Endothelial cell of umbilical vein (primary cell): Measurements from ENCODE around the gene GPR161. TPM values are rescaled to one million over a fixed set of nuclear protein-coding genes. Genes with fewer than 3 reads are reported as not detected.

ENCODE experiments used
- BruUV-seq: library from RNA; stranded (reverse); fragments of 400-500 nt; replicated peaks from 2 replicates; lab custom pipeline; 2021; lab: Mats Ljungman, UMichigan
- CTCF ChIA-PET: fragments of 300-600, 350-600 bp; sonication (Branson Sonifier 250); formaldehyde crosslinking; loops from one replicate; lab custom pipeline; 2021; ENCODE audit warnings: antibody characterized with exemption, inconsistent platforms; lab: Charles Lee
- POLR2A ChIA-PET: fragments of 300-600, 350-600 bp; sonication (Branson Sonifier 250); formaldehyde crosslinking; loops from one replicate; lab custom pipeline; 2021; ENCODE audit warnings: antibody characterized with exemption, inconsistent platforms; lab: Charles Lee
- DNase-seq: peaks from one replicate; pipeline ENCODE4 v3.0.0-alpha.2; 2011; ENCODE audit warnings: low read depth, low spot score
- FAIRE-seq: peaks from 2 replicates; lab custom pipeline; 2011; peaks lifted over from hg19 to GRCh38; lab: Jason Lieb, UNC
- H2AFZ ChIP-seq: 2 replicates; pipeline ENCODE4 v1.6.0; 2012; ENCODE audit warnings: low read depth, low read length, control low read depth, inconsistent platforms
- H3K27ac ChIP-seq: 2 replicates; pipeline ENCODE4 v1.5.1; 2011; ENCODE audit warnings: low read depth, mild to moderate bottlenecking, control low read depth, low read length, moderate library complexity; ENCODE audit not compliant: insufficient read depth
- H3K27me3 ChIP-seq, 2 experiments: 2 replicates each; pipeline versions ENCODE4 v1.6.0 to v1.6.1; 2011; ENCODE audit warnings: low read length in 2 of 2, mixed read lengths in 1 of 2; ENCODE audit not compliant: control insufficient read depth in 2 of 2, insufficient read depth in 2 of 2
- H3K36me3 ChIP-seq, 2 experiments: 2 replicates in 1 of 2; 3 replicates in 1 of 2; pipeline ENCODE4 v1.5.1; 2011; ENCODE audit warnings: low read length in 2 of 2, mild to moderate bottlenecking in 1 of 2, moderate library complexity in 1 of 2; ENCODE audit not compliant: control insufficient read depth in 2 of 2, insufficient read depth in 2 of 2; ENCODE audit errors: extremely low read depth in 1 of 2
- H3K4me1 ChIP-seq: 3 replicates; pipeline ENCODE4 v1.5.1; 2011; ENCODE audit warnings: mild to moderate bottlenecking, low read length; ENCODE audit not compliant: control insufficient read depth, insufficient read depth; ENCODE audit errors: extremely low read depth
- H3K4me2 ChIP-seq: 2 replicates; pipeline ENCODE4 v1.6.1; 2011; ENCODE audit warnings: low read length, control low read depth, mixed read lengths; ENCODE audit not compliant: insufficient read depth
- H3K4me3 ChIP-seq, 3 experiments: fragments of 200-600 bp in 1 of 3; sonication (generic), shearing (Covaris generic) in 1 of 3; replicated peaks in 1 of 3; 2 replicates each; pipeline ENCODE4 v1.5.1; 2011 to 2016; ENCODE audit warnings: control low read depth in 3 of 3, low read length in 3 of 3, mild to moderate bottlenecking in 2 of 3, inconsistent platforms in 1 of 3, low read depth in 1 of 3, moderate library complexity in 1 of 3; ENCODE audit not compliant: insufficient read depth in 1 of 3
- H3K79me2 ChIP-seq: 2 replicates; pipeline ENCODE4 v1.6.0; 2012; ENCODE audit warnings: low read length, inconsistent platforms; ENCODE audit not compliant: control insufficient read depth, insufficient read depth
- H3K9ac ChIP-seq: replicated peaks from 2 replicates; pipeline ENCODE3; 2011; ENCODE audit warnings: low read length, control low read depth; ENCODE audit not compliant: insufficient read depth; ENCODE audit errors: extremely low read depth
- H3K9me1 ChIP-seq: replicated peaks from 3 replicates; pipeline ENCODE4 v1.6.0; 2011; ENCODE audit warnings: mild to moderate bottlenecking, low read length; ENCODE audit not compliant: control insufficient read depth, insufficient read depth; ENCODE audit errors: extremely low read depth
- H3K9me3 ChIP-seq: replicated peaks from 2 replicates; pipeline ENCODE4 v1.5.1; 2012; ENCODE audit warnings: low read length, inconsistent platforms; ENCODE audit not compliant: control insufficient read depth, insufficient read depth
- H4K20me1 ChIP-seq: replicated peaks from 2 replicates; pipeline ENCODE3; 2011; ENCODE audit warnings: mild to moderate bottlenecking, low read length; ENCODE audit not compliant: control insufficient read depth, insufficient read depth; ENCODE audit errors: extremely low read depth
- EZH2 ChIP-seq: IDR thresholded peaks from 2 replicates; pipeline ENCODE4 v1.6.1; 2012; ENCODE audit warnings: borderline replicate concordance, low read depth, mild to moderate bottlenecking, moderate library complexity, low read length, inconsistent platforms; ENCODE audit not compliant: severe bottlenecking
- FOS ChIP-seq: IDR thresholded peaks from 2 replicates; pipeline ENCODE4 v1.6.1; 2011; ENCODE audit warnings: mild to moderate bottlenecking, low read length, moderate library complexity, borderline replicate concordance; ENCODE audit not compliant: insufficient read depth
- GATA2 ChIP-seq: IDR thresholded peaks from 2 replicates; pipeline ENCODE4 v1.7.0; 2011; ENCODE audit warnings: low read depth, mild to moderate bottlenecking, moderate library complexity, mixed read lengths, low read length; ENCODE audit not compliant: insufficient read length, insufficient read depth
- JUN ChIP-seq: IDR thresholded peaks from 2 replicates; pipeline ENCODE4 v1.6.1; 2011; ENCODE audit warnings: borderline replicate concordance, low read depth; ENCODE audit not compliant: insufficient read length, insufficient read depth
- MYC ChIP-seq: IDR thresholded peaks from one replicate; pipeline ENCODE4 v1.6.1; 2011; ENCODE audit warnings: mild to moderate bottlenecking, low read depth, low read length
- POLR2A ChIP-seq: IDR thresholded peaks from 2 replicates; pipeline ENCODE4 v1.6.1; 2012; ENCODE audit warnings: low read depth, mild to moderate bottlenecking, control low read depth, low read length
- POLR2AphosphoS5 ChIP-seq: IDR thresholded peaks from 2 replicates; pipeline ENCODE4 v1.6.1; 2012; ENCODE audit warnings: low read depth, mild to moderate bottlenecking, control low read depth, low read length, moderate library complexity; ENCODE audit not compliant: insufficient read depth
- dilution Hi-C: fragments of 300-500 bp; cut with MboI; formaldehyde crosslinking; loops from one replicate; pipeline ENCODE4 v1.15.0; 2019; ENCODE audit warnings: low sequenced_read_pairs; ENCODE audit not compliant: extremely low pct_ligation_motif_present
- intact Hi-C: fragments of 100-400 bp; cut with micrococcal nuclease; formaldehyde crosslinking; loops from one replicate; pipeline ENCODE4 v1.10.0; 2022
- polyA plus RNA-seq, 4 experiments: library from polyadenylated mRNA; depleted of rRNA in 3 of 4; stranded (reverse) in 3 of 4; unstranded in 1 of 4; fragments of >200 nt; gene quantifications; 2 replicates each; pipeline versions ENCODE4 v1.2.1 to v1.2.3, GENCODE V29; 2011 to 2012; ENCODE audit warnings: missing spikeins in 1 of 4
- total RNA-seq: library from RNA; stranded (reverse); gene quantifications from 2 replicates; pipeline ENCODE4 v1.2.3, GENCODE V29; 2021
- TF ChIP-seq, protein P1 (sequence below), 2 donors: IDR thresholded peaks; 1 replicate in 1 of 2; 2 replicates in 1 of 2; pipeline ENCODE4 v1.5.1; 2011; ENCODE audit warnings: low read length in 2 of 2, mild to moderate bottlenecking in 2 of 2, moderate library complexity in 2 of 2, control low read depth in 1 of 2, inconsistent platforms in 1 of 2, low read depth in 1 of 2; ENCODE audit not compliant: insufficient read depth in 1 of 2; ENCODE audit errors: extremely low read depth in 1 of 2
- TF ChIP-seq, protein P2 (sequence below): IDR thresholded peaks from 2 replicates; pipeline ENCODE4 v1.6.1; 2011; ENCODE audit not compliant: insufficient read depth, insufficient read length

The GPR161 gene
- total and polyA plus RNA-seq, 2 donors (not counting 3 experiments of a cell fraction or from before 2014, with no cell fraction given), result 34.7 to 36.5 TPM

DNA sequence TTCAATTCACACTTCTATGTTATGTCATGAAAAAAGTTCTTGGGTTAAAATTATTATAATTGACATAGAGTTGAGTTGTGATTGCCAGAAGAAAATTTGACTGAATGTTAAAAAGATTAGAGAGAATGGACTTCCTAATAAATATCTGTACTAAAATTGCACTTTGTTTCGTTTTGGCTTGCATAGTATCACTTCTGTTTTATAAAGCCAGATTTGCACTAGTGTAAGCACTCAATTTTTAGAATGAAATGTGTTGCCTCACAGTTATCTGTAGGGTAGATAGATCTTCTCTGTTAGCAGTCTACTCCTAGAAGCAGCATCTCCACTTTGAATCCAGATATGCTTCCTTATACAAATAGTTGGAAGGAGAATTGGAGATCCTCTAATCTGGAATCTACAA is 104.7 kb downstream of the GPR161 start:
- Histone ChIP-seq H3K9me3 (no peaks in the 10 kb centered on the region), H3K27ac (no peak overlapping the region), H3K4me1 (no peaks in the 10 kb centered on the region), H3K9me1 (no peaks in the 10 kb centered on the region), H3K4me3 (no peak overlapping the region), H3K27me3 (no peaks in the 10 kb centered on the region), H4K20me1 (no peaks in the 10 kb centered on the region), H3K4me2 (no peak overlapping the region), H3K9ac (no peak overlapping the region), H3K36me3 (no peaks in the 10 kb centered on the region), H2AFZ (no peak overlapping the region), H3K79me2 (no peaks in the 10 kb centered on the region)
- POLR2A ChIA-PET, result no interaction called here
- no peak for DNase-seq
- FAIRE-seq, result no peak
- CTCF ChIA-PET, result interaction anchor here (1.2 kb wide), 1 partner anchor 53 kb away, joined by 3 read pairs; no protein-coding TSS in a partner anchor
- dilution Hi-C loops (no loop called here), intact Hi-C loops (no loop called here)
- TF ChIP-seq MYC (no peak), FOS (no peak)
- BruUV-seq, result no TSS peak

DNA sequence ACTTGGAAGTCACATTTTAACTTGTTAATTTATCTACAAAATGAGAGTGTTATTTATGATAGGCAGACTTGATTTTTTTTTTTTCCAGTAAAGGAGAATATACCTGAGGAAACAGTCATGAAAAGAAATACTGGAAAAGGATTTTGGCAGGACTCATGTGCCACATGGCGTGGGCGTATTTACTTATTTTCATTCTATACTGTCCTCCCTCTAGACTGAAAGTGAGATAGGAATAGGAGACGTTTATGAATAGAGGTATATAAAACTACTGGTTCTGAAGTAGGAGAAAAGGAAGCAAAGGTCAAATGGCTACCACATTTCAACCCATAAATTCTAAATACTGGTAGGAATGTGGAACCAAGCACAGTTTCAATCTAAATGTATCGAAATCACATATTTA is 105.1 kb downstream of the GPR161 start:
- H3K9ac ChIP-seq, result no peak overlapping the region
- no peaks in the 10 kb centered on the region for H4K20me1 ChIP-seq
- no peaks in the 10 kb centered on the region for H3K79me2 ChIP-seq
- H3K4me1 ChIP-seq, result no peaks in the 10 kb centered on the region
- H3K27me3 ChIP-seq, result no peaks in the 10 kb centered on the region
- no peaks in the 10 kb centered on the region for H3K9me1 ChIP-seq
- dilution Hi-C loops, result no loop called here
- DNase-seq, result no peak
- CTCF ChIA-PET, result interaction anchor here (1.2 kb wide), 1 partner anchor 54 kb away, joined by 3 read pairs; no protein-coding TSS in a partner anchor
- TF ChIP-seq GATA2, result no peak
- TF ChIP-seq MYC, result no peak
- TF ChIP-seq, protein P1, sequence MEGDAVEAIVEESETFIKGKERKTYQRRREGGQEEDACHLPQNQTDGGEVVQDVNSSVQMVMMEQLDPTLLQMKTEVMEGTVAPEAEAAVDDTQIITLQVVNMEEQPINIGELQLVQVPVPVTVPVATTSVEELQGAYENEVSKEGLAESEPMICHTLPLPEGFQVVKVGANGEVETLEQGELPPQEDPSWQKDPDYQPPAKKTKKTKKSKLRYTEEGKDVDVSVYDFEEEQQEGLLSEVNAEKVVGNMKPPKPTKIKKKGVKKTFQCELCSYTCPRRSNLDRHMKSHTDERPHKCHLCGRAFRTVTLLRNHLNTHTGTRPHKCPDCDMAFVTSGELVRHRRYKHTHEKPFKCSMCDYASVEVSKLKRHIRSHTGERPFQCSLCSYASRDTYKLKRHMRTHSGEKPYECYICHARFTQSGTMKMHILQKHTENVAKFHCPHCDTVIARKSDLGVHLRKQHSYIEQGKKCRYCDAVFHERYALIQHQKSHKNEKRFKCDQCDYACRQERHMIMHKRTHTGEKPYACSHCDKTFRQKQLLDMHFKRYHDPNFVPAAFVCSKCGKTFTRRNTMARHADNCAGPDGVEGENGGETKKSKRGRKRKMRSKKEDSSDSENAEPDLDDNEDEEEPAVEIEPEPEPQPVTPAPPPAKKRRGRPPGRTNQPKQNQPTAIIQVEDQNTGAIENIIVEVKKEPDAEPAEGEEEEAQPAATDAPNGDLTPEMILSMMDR (IDR thresholded peaks at IDR 0.05; ENCODE audit: extremely low read depth in 1 of 2, insufficient read depth in 1 of 2, low read depth in 1 of 2, low read length in 2 of 2), result no peak
- no peak for TF ChIP-seq EZH2
- TF ChIP-seq POLR2AphosphoS5, result no peak
- TF ChIP-seq, protein P2, sequence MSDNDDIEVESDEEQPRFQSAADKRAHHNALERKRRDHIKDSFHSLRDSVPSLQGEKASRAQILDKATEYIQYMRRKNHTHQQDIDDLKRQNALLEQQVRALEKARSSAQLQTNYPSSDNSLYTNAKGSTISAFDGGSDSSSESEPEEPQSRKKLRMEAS, result no peak
- no peak for TF ChIP-seq JUN
- TF ChIP-seq POLR2A, result no peak
- H3K36me3 ChIP-seq, result no peaks in the 10 kb centered on the region
- POLR2A ChIA-PET, result no interaction called here
- no peaks in the 10 kb centered on the region for H3K9me3 ChIP-seq
- H3K27ac ChIP-seq, result no peak overlapping the region
- FAIRE-seq, result no peak
- intact Hi-C loops, result no loop called here
- no peak overlapping the region for H3K4me2 ChIP-seq
- no peak overlapping the region for H2AFZ ChIP-seq
- BruUV-seq, result no TSS peak
- no peak overlapping the region for H3K4me3 ChIP-seq
